HG02678 (cell line): ENCODE results near the gene GJD2.

Source experiments
- ATAC-seq: cut with Tn5 transposase; IDR thresholded peaks from one replicate; pipeline ENCODE4 v1.9.1; 2021; ENCODE audit warnings: mild to moderate bottlenecking, moderate library complexity; ENCODE audit not compliant: unreplicated experiment

GJD2 gene

DNA sequence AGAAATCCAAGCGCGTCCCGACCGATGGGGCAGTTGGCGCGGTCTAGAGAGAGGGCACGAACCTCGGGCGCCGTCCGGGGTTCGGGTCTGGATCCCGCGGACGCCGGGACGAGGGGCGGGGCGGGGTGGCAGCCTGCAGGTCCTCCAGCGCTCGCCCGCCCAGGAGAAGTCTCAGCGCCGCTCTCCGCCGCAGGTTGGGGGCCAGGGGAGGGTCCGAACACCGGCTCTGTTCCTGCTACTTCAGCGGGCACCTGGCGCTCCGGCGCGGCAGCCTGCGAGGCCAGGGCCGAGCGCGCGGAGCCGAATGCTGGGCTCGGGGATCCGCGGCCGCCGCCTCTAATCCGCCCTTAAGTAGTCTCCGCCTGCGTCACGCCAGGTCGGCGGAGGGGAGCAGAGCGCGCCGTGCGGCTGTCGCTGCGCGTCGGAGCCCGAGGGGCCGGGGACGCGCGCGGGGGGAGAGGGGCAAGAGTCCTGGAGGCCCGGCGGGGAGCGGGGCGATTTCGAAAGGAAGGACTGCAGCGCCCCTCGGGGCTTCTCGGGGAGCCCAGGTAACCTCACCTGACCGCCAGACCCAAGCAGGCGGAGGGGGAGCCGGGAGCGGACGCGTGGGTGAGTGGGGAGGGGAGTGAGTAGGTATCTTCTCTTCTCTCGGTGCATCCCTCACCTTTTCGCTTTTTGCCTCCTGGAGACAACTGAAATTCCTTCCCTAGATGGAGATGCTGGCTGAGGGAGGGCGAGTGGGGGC is at the start of gene GJD2:
Gene GJD2 (minus strand): TSS at position 325 of the 745 bp plus-strand sequence. CDS start 510 bp downstream, outside the sequence.
- ATAC-seq, result no peak

DNA sequence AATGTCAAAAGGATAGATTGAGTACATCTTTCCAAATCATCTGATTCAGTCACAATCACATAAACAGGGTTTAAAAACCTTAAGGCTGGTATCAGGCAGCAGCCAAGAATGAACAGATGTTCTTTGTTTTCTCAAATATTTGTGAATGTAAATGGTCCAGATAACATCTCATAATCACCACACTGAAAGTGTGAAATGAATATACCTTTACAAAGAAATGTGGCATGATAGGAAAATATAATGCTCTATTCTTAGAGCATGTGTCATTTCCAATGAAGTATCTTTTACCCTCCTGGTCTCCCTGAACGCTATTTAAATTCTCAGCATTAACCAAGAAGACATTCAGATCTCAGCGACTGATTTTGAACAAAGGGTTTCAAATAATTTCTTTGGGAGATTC is 49.3 kb upstream of the GJD2 start:
- no peak for ATAC-seq

- ATAC-seq, result no peak
Measured at GRCh38 chr15:34802803-34803750, 48.3 kb upstream of the GJD2 start.

- ATAC-seq, result no peak
Measured at GRCh38 chr15:34802371-34802770, 47.6 kb upstream of the GJD2 start.

DNA sequence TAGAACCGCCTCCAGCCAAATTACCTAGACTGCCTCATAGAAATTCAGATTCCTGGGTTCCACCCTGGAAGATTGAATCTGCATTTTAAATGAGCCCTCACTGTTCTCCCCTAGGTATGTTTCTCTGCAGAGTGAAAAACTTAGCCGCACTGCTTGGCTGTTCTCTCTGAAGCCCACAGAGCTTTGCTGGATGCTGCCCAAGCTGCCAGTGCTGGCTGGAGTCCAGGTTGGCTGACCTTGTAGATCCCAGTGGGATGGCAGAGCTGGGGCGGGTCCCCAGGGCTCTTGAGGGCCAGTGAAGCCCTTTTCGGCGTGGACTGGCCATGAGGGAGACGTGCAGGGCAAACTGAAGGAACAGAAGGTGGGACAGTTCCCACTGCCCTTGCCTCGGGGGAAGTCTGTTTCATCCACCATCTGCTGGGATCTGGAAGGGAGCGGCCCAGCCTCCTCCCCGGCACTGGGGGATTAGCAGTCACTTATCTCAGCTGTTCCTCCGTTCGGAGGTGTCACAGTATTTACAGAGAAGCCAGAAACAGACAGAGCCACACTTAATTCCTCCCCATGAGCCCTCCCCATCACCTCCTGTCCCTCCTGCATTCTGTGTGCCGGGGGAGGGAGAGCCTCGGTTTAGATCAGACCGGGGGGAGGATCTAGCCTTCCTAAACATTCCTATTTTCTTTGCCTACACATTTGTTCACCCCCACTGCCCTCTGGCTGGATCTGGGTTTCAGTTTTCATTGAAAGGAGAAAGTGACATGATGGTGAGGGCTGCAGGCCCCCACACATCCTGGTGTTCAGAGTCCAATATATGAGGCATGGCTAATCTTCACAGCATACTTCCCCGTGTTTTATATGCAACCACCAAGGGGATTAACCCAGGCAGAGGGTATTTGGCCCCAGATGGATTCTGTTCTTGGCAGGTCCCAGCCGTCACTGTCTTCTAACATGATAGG is 44.6 kb upstream of the GJD2 start:
- ATAC-seq, result no peak

GRCh38 chr15:34796847-34797435 is 42.1 kb upstream of the GJD2 start:
- ATAC-seq, result no peak

GRCh38 chr15:34795267-34796081 is 40.7 kb upstream of the GJD2 start, which contains the start of gene ACTC1:
Gene ACTC1 (minus strand): TSS chr15:34795549. CDS start chr15:34794808, 741 bp downstream.
- ATAC-seq, result no peak

- ATAC-seq, result no peak
Measured at GRCh38 chr15:34794590-34795206, 39.9 kb upstream of the GJD2 start.

- ATAC-seq, result no peak
Measured at GRCh38 chr15:34793901-34794300, 39.1 kb upstream of the GJD2 start.

GRCh38 chr15:34793071-34793470 is 38.3 kb upstream of the GJD2 start:
- no peak for ATAC-seq

DNA sequence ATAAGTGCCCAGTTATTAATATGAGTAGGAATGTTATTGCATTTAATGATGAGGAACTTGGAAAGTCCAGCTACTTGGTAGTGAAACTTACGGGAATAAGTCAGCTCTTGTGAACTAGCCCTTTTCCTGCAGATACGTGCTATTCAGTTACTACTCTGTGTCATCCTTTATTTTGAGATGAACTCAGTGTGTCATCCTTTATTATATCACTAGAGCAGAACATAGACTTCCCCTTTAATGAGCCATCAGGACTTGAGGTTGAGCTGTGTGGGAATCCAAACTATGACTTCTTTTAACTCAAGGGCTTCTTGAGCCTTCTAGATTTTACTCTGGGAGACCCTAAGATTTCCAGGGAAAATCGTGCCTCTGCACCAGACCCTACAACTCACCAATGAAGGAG is 36.9 kb upstream of the GJD2 start:
- ATAC-seq, result no peak

GRCh38 chr15:34790121-34790520 is 35.3 kb upstream of the GJD2 start:
- ATAC-seq, result no peak

GRCh38 chr15:34789326-34789725 is 34.5 kb upstream of the GJD2 start:
- ATAC-seq, result no peak

DNA sequence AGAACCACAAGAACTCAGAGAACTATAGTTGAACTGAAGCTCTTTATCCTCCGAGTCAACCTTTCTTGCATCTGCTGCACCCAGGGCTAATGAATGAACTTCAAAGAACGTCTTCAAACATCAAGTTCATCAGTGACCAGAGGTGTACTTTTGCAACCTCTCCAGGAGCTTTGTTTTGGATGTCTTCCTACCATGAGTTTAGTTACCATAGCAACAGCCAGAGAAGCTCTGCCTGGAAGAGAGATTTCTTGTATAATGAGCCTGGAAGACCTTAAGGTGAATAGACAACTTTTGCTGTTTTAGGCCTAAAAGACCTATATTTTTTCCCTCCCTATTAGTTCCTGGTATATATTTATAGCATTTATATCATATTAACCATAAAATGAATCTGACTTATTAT is 31.4 kb upstream of the GJD2 start:
- ATAC-seq, result no peak

DNA sequence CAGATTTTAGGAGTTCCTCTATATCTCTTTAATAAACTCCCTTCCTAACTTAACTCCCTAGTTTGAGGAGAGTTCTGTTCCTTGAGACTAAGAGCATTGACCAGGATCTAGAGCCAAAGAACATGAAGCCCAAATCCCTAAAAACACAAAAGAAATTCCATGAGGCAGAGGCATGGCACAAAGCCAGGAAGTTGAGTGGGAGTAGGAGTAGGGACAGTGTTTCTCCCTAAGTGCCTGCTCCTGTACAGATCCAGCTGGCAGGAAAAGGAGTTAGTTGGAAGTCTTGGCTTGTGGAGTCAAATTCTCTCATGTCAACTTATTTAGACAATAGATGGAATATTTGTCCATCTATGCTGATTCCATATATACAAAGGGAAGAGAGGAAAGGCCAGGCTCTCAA is 29.2 kb upstream of the GJD2 start:
- no peak for ATAC-seq

- ATAC-seq, result no peak
Measured at GRCh38 chr15:34783431-34783830, 28.6 kb upstream of the GJD2 start.

GRCh38 chr15:34782901-34783300 is 28.1 kb upstream of the GJD2 start:
- ATAC-seq, result no peak

- no peak for ATAC-seq
Measured at GRCh38 chr15:34780725-34781124, 25.9 kb upstream of the GJD2 start.

DNA sequence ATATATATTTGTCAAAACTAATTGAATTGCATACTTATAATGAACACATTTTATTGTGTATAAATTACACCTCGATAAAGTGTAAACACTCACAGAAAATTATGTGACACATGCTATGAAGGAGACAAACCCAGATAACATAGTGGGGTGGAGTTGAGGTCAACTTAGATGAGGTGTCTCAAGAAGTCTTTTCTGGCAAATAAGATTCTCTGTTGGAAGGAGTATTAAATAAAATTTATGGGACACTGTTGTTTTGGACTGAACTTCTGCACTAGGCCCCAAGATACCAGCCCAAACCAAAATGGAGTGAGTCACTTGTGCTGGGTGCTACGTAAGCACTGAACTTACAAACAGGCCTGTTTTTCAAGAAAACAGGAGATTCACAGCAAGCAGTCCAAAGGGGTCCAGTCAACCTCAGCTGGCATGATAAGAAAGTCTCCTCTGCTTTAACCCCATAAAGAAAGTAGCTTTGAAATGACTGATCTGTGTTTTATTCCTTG is 21.9 kb upstream of the GJD2 start:
- no peak for ATAC-seq
